HepG2 (cell line): Measurements from ENCODE around the gene FBP2. TPM values are rescaled to one million over a fixed set of nuclear protein-coding genes. Genes with fewer than 3 reads are reported as not detected.

Source experiments
- AKAP8 ChIP-seq: sonication (generic); formaldehyde crosslinking; IDR thresholded peaks from 2 replicates; pipeline ENCODE4 v1.5.1; 2020; ENCODE audit warnings: mild to moderate bottlenecking, missing genetic modification reagents
- CEBPG ChIP-seq: IDR thresholded peaks from 2 replicates; pipeline ENCODE4 v1.6.1; 2016
- CREB1 ChIP-seq, 2 experiments: fragments of 450-650 bp in 1 of 2; IDR thresholded peaks; 2 replicates each; pipeline ENCODE4 v1.6.1; 2016 to 2017; ENCODE audit warnings: control low read depth in 1 of 2, mild to moderate bottlenecking in 1 of 2, missing compliant biosample characterization in 1 of 2, missing genetic modification characterization in 1 of 2
- KMT2B ChIP-seq: IDR thresholded peaks from 2 replicates; pipeline ENCODE4 v1.6.1; 2016; ENCODE audit warnings: missing genetic modification reagents, missing compliant biosample characterization
- POGZ ChIP-seq: sonication (generic); formaldehyde crosslinking; IDR thresholded peaks from 2 replicates; pipeline ENCODE4 v1.4.0; 2020; ENCODE audit warnings: mild to moderate bottlenecking, missing genetic modification reagents
- RCOR2 ChIP-seq: IDR thresholded peaks from 2 replicates; pipeline ENCODE4 v1.6.1; 2016; ENCODE audit warnings: missing biosample characterization, missing genetic modification reagents
- SP2 ChIP-seq: sonication (generic); formaldehyde crosslinking; IDR thresholded peaks from 2 replicates; pipeline ENCODE4 v1.5.1; 2020; ENCODE audit warnings: mild to moderate bottlenecking, missing genetic modification reagents
- TARDBP ChIP-seq: sonication (generic); formaldehyde crosslinking; IDR thresholded peaks from 2 replicates; pipeline ENCODE4 v1.8.0; 2022; ENCODE audit warnings: mild to moderate bottlenecking, missing genetic modification reagents
- TEAD3 ChIP-seq: optimal IDR thresholded peaks from 2 replicates; pipeline ENCODE3; 2016; ENCODE audit warnings: borderline replicate concordance
- ZBTB42 ChIP-seq: sonication (generic); formaldehyde crosslinking; IDR thresholded peaks from 2 replicates; pipeline ENCODE4 v1.5.0; 2020; ENCODE audit warnings: mild to moderate bottlenecking, missing genetic modification reagents
- ZNF264 ChIP-seq: sonication (generic); formaldehyde crosslinking; IDR thresholded peaks from 2 replicates; pipeline ENCODE4 v1.4.0; 2020; ENCODE audit warnings: missing genetic modification reagents
- ZNF777 ChIP-seq: sonication (generic); formaldehyde crosslinking; IDR thresholded peaks from 2 replicates; pipeline ENCODE4 v1.4.0; 2020; ENCODE audit warnings: missing genetic modification reagents
- polyA plus RNA-seq, 8 experiments: library from polyadenylated mRNA; depleted of rRNA in 3 of 8; stranded (reverse) in 7 of 8; unstranded in 1 of 8; fragments of >200 nt; fragmentation: Illumina TruSeq in 4 of 8; extraction: Trizol in 4 of 8; gene quantifications; 2 replicates each; pipeline versions ENCODE4 v1.2.1 to v1.2.3, GENCODE V29; 2011 to 2016; ENCODE audit warnings: low read depth in 4 of 8, missing spikeins in 1 of 8, mixed read lengths in 1 of 8; ENCODE audit not compliant: insufficient read depth in 1 of 8
- total RNA-seq, 5 experiments: library from RNA; depleted of rRNA; stranded (reverse); fragments of >200 nt; fragmentation: Illumina TruSeq; extraction: Trizol; gene quantifications; 2 replicates each; pipeline ENCODE4 v1.2.3, GENCODE V29; 2016; ENCODE audit warnings: low read depth in 1 of 5
- TF ChIP-seq, protein P1 (sequence below): sonication (generic); formaldehyde crosslinking; conservative IDR thresholded peaks from 2 replicates; pipeline ENCODE4 v1.4.0; 2020; ENCODE audit warnings: missing genetic modification reagents
- TF ChIP-seq, protein P2 (sequence below), 2 experiments: sonication (generic) in 1 of 2; formaldehyde crosslinking in 1 of 2; IDR thresholded peaks; 2 replicates each; pipeline versions ENCODE4 v1.4.0 to v1.6.1; 2018 to 2020; ENCODE audit warnings: missing genetic modification reagents in 2 of 2, borderline replicate concordance in 1 of 2, low read depth in 1 of 2, mild to moderate bottlenecking in 1 of 2, missing biosample characterization in 1 of 2
- TF ChIP-seq, protein P3 (sequence below): sonication (generic); formaldehyde crosslinking; IDR thresholded peaks from 2 replicates; pipeline ENCODE4 v1.5.0; 2020; ENCODE audit warnings: mild to moderate bottlenecking, missing genetic modification reagents, moderate library complexity
- TF ChIP-seq, protein P4 (sequence below): sonication (generic); formaldehyde crosslinking; IDR thresholded peaks from 2 replicates; pipeline ENCODE4 v1.5.1; 2020; ENCODE audit warnings: mild to moderate bottlenecking, missing genetic modification reagents
- TF ChIP-seq, protein P5 (sequence below): sonication (generic); formaldehyde crosslinking; IDR thresholded peaks from 2 replicates; pipeline ENCODE4 v1.4.0; 2020; ENCODE audit warnings: mild to moderate bottlenecking, low read depth, missing genetic modification reagents

FBP2 gene
- total and polyA plus RNA-seq, 2 of the 13 experiments (the other 11 are each of a cell fraction or from before 2014, with no cell fraction given) = not detected

DNA sequence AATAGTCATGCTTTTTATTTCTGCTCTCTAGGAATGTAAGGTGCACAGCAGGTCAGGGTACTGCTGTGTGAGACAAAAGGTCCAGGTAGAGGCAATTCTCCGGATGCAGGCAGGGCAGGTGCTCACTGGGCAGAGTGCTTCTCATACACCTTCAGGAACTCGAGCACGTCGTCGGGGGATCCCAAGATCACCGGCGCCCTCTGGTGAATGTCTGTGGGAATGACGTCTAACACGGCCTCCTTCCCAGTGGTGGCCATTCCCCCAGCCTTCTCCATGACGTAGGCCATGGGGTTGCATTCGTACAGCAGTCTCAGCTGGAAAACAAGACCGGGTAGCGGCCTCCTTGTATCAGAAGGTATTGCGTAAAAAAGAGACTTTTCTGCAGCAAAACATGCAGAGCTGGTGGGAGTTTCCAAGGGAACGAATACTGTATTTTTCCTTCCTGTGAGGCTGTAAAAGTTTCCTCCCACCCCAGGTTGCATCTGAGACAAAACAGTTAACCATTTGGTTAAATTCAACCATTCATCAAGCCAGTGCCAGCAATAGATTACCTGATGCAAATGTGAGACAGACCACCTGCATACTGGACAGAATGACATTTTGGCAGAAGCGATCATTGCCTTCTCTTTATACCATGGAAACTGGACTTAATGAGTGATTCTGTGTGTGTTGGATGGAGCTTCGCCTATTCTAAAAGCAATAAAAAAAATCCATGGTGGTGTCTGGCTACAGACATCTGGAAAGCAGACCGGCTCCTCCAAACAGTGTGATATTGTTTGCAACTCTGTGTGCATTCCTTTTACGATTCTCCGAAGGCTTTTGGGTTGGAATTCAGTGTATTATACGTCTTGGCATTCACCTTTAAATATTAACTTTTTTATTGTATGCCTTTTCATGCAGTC lies 9.9 kb upstream of the FBP2 start (continued):
- TF ChIP-seq, protein P1, sequence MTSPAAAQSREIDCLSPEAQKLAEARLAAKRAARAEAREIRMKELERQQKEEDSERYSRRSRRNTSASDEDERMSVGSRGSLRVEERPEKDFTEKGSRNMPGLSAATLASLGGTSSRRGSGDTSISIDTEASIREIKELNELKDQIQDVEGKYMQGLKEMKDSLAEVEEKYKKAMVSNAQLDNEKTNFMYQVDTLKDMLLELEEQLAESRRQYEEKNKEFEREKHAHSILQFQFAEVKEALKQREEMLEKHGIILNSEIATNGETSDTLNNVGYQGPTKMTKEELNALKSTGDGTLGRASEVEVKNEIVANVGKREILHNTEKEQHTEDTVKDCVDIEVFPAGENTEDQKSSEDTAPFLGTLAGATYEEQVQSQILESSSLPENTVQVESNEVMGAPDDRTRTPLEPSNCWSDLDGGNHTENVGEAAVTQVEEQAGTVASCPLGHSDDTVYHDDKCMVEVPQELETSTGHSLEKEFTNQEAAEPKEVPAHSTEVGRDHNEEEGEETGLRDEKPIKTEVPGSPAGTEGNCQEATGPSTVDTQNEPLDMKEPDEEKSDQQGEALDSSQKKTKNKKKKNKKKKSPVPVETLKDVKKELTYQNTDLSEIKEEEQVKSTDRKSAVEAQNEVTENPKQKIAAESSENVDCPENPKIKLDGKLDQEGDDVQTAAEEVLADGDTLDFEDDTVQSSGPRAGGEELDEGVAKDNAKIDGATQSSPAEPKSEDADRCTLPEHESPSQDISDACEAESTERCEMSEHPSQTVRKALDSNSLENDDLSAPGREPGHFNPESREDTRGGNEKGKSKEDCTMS (CRISPR knock-in tag) = no peak
- TF ChIP-seq AKAP8 = no peak
- TF ChIP-seq TEAD3 (CRISPR knock-in tag) = peak; percentile 65
- 0 out of 2 replicates have a peak, but pooled peaks have one; percentile 37 for TF ChIP-seq KMT2B (CRISPR knock-in tag)
- TF ChIP-seq, protein P2, sequence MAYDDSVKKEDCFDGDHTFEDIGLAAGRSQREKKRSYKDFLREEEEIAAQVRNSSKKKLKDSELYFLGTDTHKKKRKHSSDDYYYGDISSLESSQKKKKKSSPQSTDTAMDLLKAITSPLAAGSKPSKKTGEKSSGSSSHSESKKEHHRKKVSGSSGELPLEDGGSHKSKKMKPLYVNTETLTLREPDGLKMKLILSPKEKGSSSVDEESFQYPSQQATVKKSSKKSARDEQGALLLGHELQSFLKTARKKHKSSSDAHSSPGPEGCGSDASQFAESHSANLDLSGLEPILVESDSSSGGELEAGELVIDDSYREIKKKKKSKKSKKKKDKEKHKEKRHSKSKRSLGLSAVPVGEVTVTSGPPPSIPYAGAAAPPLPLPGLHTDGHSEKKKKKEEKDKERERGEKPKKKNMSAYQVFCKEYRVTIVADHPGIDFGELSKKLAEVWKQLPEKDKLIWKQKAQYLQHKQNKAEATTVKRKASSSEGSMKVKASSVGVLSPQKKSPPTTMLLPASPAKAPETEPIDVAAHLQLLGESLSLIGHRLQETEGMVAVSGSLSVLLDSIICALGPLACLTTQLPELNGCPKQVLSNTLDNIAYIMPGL (CRISPR knock-in tag; IDR thresholded peaks at IDR 0.05; ENCODE audit: borderline replicate concordance in 1 of 2, low read depth in 1 of 2) = peak; percentile 27 to 67; a peak in 3 of 4 replicates
- TF ChIP-seq, protein P3, sequence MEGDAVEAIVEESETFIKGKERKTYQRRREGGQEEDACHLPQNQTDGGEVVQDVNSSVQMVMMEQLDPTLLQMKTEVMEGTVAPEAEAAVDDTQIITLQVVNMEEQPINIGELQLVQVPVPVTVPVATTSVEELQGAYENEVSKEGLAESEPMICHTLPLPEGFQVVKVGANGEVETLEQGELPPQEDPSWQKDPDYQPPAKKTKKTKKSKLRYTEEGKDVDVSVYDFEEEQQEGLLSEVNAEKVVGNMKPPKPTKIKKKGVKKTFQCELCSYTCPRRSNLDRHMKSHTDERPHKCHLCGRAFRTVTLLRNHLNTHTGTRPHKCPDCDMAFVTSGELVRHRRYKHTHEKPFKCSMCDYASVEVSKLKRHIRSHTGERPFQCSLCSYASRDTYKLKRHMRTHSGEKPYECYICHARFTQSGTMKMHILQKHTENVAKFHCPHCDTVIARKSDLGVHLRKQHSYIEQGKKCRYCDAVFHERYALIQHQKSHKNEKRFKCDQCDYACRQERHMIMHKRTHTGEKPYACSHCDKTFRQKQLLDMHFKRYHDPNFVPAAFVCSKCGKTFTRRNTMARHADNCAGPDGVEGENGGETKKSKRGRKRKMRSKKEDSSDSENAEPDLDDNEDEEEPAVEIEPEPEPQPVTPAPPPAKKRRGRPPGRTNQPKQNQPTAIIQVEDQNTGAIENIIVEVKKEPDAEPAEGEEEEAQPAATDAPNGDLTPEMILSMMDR (CRISPR knock-in tag) = peak; percentile 92
- peak; percentile 40; the same call in 1 of the 2 replicates for TF ChIP-seq TARDBP (CRISPR knock-in tag)
- TF ChIP-seq, protein P4, sequence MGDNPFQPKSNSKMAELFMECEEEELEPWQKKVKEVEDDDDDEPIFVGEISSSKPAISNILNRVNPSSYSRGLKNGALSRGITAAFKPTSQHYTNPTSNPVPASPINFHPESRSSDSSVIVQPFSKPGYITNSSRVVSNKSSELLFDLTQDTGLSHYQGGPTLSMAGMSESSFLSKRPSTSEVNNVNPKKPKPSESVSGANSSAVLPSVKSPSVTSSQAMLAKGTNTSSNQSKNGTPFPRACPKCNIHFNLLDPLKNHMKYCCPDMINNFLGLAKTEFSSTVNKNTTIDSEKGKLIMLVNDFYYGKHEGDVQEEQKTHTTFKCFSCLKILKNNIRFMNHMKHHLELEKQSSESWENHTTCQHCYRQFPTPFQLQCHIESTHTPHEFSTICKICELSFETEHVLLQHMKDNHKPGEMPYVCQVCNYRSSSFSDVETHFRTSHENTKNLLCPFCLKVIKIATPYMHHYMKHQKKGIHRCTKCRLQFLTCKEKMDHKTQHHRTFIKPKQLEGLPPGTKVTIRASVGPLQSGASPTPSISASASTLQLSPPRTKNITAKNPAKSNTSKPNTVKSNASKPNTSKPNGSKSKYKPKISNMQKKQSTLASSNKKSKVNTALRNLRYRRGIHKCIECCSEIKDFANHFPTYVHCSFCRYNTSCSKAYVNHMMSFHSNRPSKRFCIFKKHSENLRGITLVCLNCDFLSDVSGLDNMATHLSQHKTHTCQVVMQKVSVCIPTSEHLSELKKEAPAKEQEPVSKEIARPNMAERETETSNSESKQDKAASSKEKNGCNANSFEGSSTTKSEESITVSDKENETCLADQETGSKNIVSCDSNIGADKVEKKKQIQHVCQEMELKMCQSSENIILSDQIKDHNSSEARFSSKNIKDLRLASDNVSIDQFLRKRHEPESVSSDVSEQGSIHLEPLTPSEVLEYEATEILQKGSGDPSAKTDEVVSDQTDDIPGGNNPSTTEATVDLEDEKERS = no peak
- peak; percentile 67; the same call in 1 of the 2 replicates for TF ChIP-seq POGZ (CRISPR knock-in tag)
- no peak for TF ChIP-seq ZBTB42 (CRISPR knock-in tag)
- peak; percentile 88 for TF ChIP-seq CREB1 (IDR thresholded peaks at IDR 0.05)
- peak; percentile 71; the same call in 1 of the 2 replicates for TF ChIP-seq CREB1 (CRISPR knock-in tag; IDR thresholded peaks at IDR 0.05)
- TF ChIP-seq ZNF777 = 0 out of 2 replicates have a peak, but pooled peaks have one; percentile 29
- no peak for TF ChIP-seq ZNF264 (CRISPR knock-in tag)
- TF ChIP-seq SP2 = no peak
- TF ChIP-seq, protein P5, sequence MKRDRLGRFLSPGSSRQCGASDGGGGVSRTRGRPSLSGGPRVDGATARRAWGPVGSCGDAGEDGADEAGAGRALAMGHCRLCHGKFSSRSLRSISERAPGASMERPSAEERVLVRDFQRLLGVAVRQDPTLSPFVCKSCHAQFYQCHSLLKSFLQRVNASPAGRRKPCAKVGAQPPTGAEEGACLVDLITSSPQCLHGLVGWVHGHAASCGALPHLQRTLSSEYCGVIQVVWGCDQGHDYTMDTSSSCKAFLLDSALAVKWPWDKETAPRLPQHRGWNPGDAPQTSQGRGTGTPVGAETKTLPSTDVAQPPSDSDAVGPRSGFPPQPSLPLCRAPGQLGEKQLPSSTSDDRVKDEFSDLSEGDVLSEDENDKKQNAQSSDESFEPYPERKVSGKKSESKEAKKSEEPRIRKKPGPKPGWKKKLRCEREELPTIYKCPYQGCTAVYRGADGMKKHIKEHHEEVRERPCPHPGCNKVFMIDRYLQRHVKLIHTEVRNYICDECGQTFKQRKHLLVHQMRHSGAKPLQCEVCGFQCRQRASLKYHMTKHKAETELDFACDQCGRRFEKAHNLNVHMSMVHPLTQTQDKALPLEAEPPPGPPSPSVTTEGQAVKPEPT (CRISPR knock-in tag) = no peak
- TF ChIP-seq RCOR2 (CRISPR knock-in tag) = no peak
- no peak for TF ChIP-seq CEBPG (CRISPR knock-in tag)
